ENCODE results near the gene NOTCH1.

The NOTCH1 gene

DNA sequence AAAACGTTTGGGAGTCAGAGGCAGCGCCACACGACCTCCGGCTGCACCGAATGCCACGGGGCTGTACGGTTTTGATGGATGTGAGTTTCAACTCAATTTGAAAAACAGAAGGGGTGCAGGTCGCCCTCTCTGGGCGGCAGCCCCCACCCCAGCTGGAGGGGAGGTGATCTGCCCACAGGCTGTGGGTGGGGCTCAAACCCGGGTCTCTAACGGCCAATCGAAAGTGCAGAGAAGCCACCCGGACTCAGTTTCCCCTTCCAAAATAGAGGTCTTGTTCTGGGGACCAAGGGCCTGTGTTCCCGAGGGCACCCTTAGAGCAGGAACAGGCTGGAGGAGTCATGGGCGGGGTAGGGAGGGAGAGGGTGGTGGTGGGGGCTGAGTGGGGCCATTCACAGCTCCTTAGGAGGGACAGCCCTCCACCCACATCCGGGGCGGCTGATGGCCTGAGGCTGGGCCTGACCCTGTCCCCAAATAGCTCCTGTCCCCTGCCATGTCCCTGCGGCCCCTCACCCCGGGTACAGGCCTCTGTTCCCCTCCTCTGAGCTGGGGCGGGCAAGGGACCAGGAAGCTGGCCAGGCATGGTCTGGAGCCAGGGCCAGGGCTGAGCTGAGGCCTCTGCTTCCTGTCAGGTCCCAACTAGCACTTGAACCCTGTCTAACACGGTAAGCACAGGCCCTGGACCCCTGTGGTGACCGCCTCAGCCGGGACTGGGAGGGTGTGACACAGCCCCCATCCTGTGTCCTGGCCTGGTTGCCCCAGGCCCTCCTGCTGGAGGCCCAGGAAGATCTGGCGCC lies 22.6 kb upstream of the NOTCH1 start:
- WGBS, 2 donors (ENCODE audit: extremely low coverage in 2 of 2, insufficient read length in 2 of 2, insufficient replicate concordance in 1 of 2) = no CpG with 5 or more reads among the region's 24 CpGs
- H3K14ac ChIP-seq (ENCODE audit: low read length) = no peak overlapping the region
- no peaks in the 10 kb centered on the region for H3K27me3 ChIP-seq (ENCODE audit: control insufficient read depth in 3 of 3, insufficient read depth in 3 of 3, low read depth in 1 of 3, low read length in 3 of 3)
- H3K23ac ChIP-seq (ENCODE audit: low read depth, low read length, poor library complexity) = peak overlapping the region; percentile 81
- no peak overlapping the region for H3K9ac ChIP-seq (ENCODE audit: low read depth, low read length, poor library complexity)
- peak overlapping the region; percentile 96 for H4K91ac ChIP-seq (ENCODE audit: low read depth, low read length, poor library complexity)
- peak overlapping the region; percentile 98 for H2BK120ac ChIP-seq (ENCODE audit: low read depth, low read length)
- H3K4me2 ChIP-seq (ENCODE audit: insufficient read depth, low read length, poor library complexity, severe bottlenecking) = no peak overlapping the region
- H3K4me3 ChIP-seq (ENCODE audit: low read length in 2 of 2) = no peak overlapping the region
- no peak overlapping the region for H2AFZ ChIP-seq (ENCODE audit: low read length)
- H3K4me1 ChIP-seq (ENCODE audit: control insufficient read depth in 2 of 2, insufficient read depth in 1 of 2, low read depth in 1 of 2, low read length in 2 of 2) = peaks cover 68 to 77% of the 10 kb centered on the region in 2 donors
- H2BK12ac ChIP-seq (ENCODE audit: low read length) = peak overlapping the region; percentile 97
- H3K79me1 ChIP-seq (ENCODE audit: low read depth, low read length) = peaks cover 2% of the 10 kb centered on the region
- peak overlapping the region; percentile 85 for H3K4ac ChIP-seq (ENCODE audit: low read length)
- H3K27ac ChIP-seq (replicated peaks; ENCODE audit: low read length) = no peak overlapping the region
- peak overlapping the region; percentile 98 for H2AK5ac ChIP-seq (ENCODE audit: low read depth, low read length)
- H3K36me3 ChIP-seq (replicated peaks in 1 of 2; ENCODE audit: control insufficient read depth in 2 of 2, insufficient read depth in 2 of 2, low read length in 2 of 2) = peaks cover 0 to 2% of the 10 kb centered on the region in 2 donors
- DNase-seq (ENCODE audit: low spot score) = no peak
- H2BK15ac ChIP-seq (ENCODE audit: low read length) = peak overlapping the region; percentile 84
- H2BK5ac ChIP-seq (ENCODE audit: low read length) = peak overlapping the region; percentile 57
- peak overlapping the region; percentile 98 for H3K18ac ChIP-seq (ENCODE audit: low read length)
- peak overlapping the region; percentile 19 for H4K8ac ChIP-seq (ENCODE audit: low read depth, low read length)
- peaks cover 0 to 6% of the 10 kb centered on the region in 2 donors for H3K9me3 ChIP-seq (replicated peaks in 1 of 2; ENCODE audit: control insufficient read depth in 2 of 2, insufficient read depth in 1 of 2, low read depth in 1 of 2, low read length in 2 of 2)

DNA sequence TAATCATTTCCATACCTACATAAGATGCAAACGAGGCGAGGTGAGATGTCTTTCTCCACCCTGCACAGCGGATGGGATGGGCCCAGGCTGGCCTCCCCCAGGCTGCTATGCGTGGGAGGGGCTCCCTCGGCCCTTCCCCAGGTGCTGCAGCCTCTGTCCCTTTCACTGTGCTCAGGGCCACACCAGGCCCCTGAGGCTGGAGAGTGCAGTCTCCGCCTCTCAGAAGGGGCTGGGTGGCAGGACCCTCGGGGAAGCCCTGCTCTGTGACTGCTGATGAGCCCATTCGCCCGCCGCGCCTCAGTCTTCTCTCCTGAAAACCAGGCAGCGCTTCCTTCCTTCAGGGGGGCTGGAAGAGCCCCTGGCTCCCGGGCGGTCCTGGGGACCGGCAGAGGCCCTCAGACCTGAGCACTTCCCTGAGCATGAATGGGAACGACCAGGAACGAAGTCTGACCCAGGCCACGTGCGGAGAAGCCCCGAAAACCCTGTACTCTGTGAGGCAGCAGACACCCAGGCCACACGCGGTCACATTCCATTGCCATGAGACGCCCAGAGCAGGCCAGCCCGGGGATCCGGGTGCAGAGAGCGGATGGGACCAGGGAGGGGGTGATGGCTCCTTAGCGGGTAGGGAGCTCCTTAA lies 21.9 kb upstream of the NOTCH1 start:
- no peaks in the 10 kb centered on the region for H3K27me3 ChIP-seq (ENCODE audit: control insufficient read depth in 3 of 3, insufficient read depth in 3 of 3, low read depth in 1 of 3, low read length in 3 of 3)
- peak overlapping the region; percentile 63 for H2AFZ ChIP-seq (ENCODE audit: low read length)
- peaks cover 0 to 2% of the 10 kb centered on the region in 2 donors for H3K36me3 ChIP-seq (replicated peaks in 1 of 2; ENCODE audit: control insufficient read depth in 2 of 2, insufficient read depth in 2 of 2, low read length in 2 of 2)
- peak overlapping the region; percentile 98 for H2AK5ac ChIP-seq (ENCODE audit: low read depth, low read length)
- H3K79me1 ChIP-seq (ENCODE audit: low read depth, low read length) = peaks cover 2% of the 10 kb centered on the region
- H2BK120ac ChIP-seq (ENCODE audit: low read depth, low read length) = peak overlapping the region; percentile 78
- H3K9ac ChIP-seq (ENCODE audit: low read depth, low read length, poor library complexity) = no peak overlapping the region
- H3K14ac ChIP-seq (ENCODE audit: low read length) = peak overlapping the region; percentile 89
- WGBS, 2 donors (ENCODE audit: extremely low coverage in 2 of 2, insufficient read length in 2 of 2, insufficient replicate concordance in 1 of 2) = no CpG with 5 or more reads among the region's 27 CpGs
- peak overlapping the region; percentile 84 for H2BK15ac ChIP-seq (ENCODE audit: low read length)
- peak overlapping the region; percentile 95 for H3K4ac ChIP-seq (ENCODE audit: low read length)
- H3K4me3 ChIP-seq (ENCODE audit: low read length in 2 of 2) = no peak overlapping the region
- H4K91ac ChIP-seq (ENCODE audit: low read depth, low read length, poor library complexity) = peak overlapping the region; percentile 0
- peak overlapping the region; percentile 44 for H2BK5ac ChIP-seq (ENCODE audit: low read length)
- peak overlapping the region; percentile 16 for H2BK12ac ChIP-seq (ENCODE audit: low read length)
- H4K8ac ChIP-seq (ENCODE audit: low read depth, low read length) = peak overlapping the region; percentile 53
- H3K4me2 ChIP-seq (ENCODE audit: insufficient read depth, low read length, poor library complexity, severe bottlenecking) = no peak overlapping the region
- H3K4me1 ChIP-seq (ENCODE audit: control insufficient read depth in 2 of 2, insufficient read depth in 1 of 2, low read depth in 1 of 2, low read length in 2 of 2) = peaks cover 67 to 77% of the 10 kb centered on the region in 2 donors
- no peak for DNase-seq (ENCODE audit: low spot score)
- peaks cover 0 to 6% of the 10 kb centered on the region in 2 donors for H3K9me3 ChIP-seq (replicated peaks in 1 of 2; ENCODE audit: control insufficient read depth in 2 of 2, insufficient read depth in 1 of 2, low read depth in 1 of 2, low read length in 2 of 2)
- no peak overlapping the region for H3K27ac ChIP-seq (replicated peaks; ENCODE audit: low read length)
- peak overlapping the region; percentile 96 for H3K18ac ChIP-seq (ENCODE audit: low read length)
- no peak overlapping the region for H3K23ac ChIP-seq (ENCODE audit: low read depth, low read length, poor library complexity)

DNA sequence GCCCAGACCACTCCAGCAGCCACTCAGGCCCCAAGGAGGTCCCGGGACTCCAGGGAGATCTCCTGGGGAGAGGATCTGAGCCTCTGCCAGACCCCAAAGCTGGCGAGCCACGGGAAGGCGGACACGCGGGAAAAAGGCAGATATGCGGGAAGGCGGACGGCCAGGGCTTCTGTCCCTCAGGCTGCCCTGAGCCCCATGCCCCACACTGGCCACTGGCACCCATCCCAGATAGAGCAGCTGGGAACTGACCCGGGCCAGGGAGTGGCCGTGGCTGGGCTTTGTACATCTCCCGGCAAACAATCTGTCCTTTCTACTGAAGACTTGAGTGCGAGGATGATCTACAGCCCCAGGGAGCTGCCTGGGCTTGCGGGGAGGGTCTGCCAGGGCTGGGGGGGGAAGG lies 21.1 kb upstream of the NOTCH1 start:
- H2BK15ac ChIP-seq (ENCODE audit: low read length) = peak overlapping the region; percentile 65
- peak overlapping the region; percentile 95 for H2BK5ac ChIP-seq (ENCODE audit: low read length)
- H3K18ac ChIP-seq (ENCODE audit: low read length) = peak overlapping the region; percentile 96
- no peak overlapping the region for H4K8ac ChIP-seq (ENCODE audit: low read depth, low read length)
- H3K36me3 ChIP-seq (replicated peaks in 1 of 2; ENCODE audit: control insufficient read depth in 2 of 2, insufficient read depth in 2 of 2, low read length in 2 of 2) = peaks cover 0 to 2% of the 10 kb centered on the region in 2 donors
- DNase-seq (ENCODE audit: low spot score) = no peak
- H2AK5ac ChIP-seq (ENCODE audit: low read depth, low read length) = peak overlapping the region; percentile 98
- peak overlapping the region; percentile 100 for H2BK12ac ChIP-seq (ENCODE audit: low read length)
- peaks cover 2% of the 10 kb centered on the region for H3K79me1 ChIP-seq (ENCODE audit: low read depth, low read length)
- H3K27me3 ChIP-seq (ENCODE audit: control insufficient read depth in 3 of 3, insufficient read depth in 3 of 3, low read depth in 1 of 3, low read length in 3 of 3) = no peaks in the 10 kb centered on the region
- H3K4me1 ChIP-seq (ENCODE audit: control insufficient read depth in 2 of 2, insufficient read depth in 1 of 2, low read depth in 1 of 2, low read length in 2 of 2) = peaks cover 62 to 71% of the 10 kb centered on the region in 2 donors
- peaks cover 4 to 6% of the 10 kb centered on the region in 2 donors for H3K9me3 ChIP-seq (replicated peaks in 1 of 2; ENCODE audit: control insufficient read depth in 2 of 2, insufficient read depth in 1 of 2, low read depth in 1 of 2, low read length in 2 of 2)
- H3K9ac ChIP-seq (ENCODE audit: low read depth, low read length, poor library complexity) = no peak overlapping the region
- peak overlapping the region; percentile 78 for H2BK120ac ChIP-seq (ENCODE audit: low read depth, low read length)
- H2AFZ ChIP-seq (ENCODE audit: low read length) = no peak overlapping the region
- H3K27ac ChIP-seq (replicated peaks; ENCODE audit: low read length) = no peak overlapping the region
- WGBS, 2 donors (ENCODE audit: extremely low coverage in 2 of 2, insufficient read length in 2 of 2, insufficient replicate concordance in 1 of 2) = no CpG with 5 or more reads among the region's 14 CpGs
- H3K4me2 ChIP-seq (ENCODE audit: insufficient read depth, low read length, poor library complexity, severe bottlenecking) = no peak overlapping the region
- peak overlapping the region; percentile 6 for H3K4ac ChIP-seq (ENCODE audit: low read length)
- H3K4me3 ChIP-seq (ENCODE audit: low read length in 2 of 2) = no peak overlapping the region
- no peak overlapping the region for H3K14ac ChIP-seq (ENCODE audit: low read length)
- H4K91ac ChIP-seq (ENCODE audit: low read depth, low read length, poor library complexity) = no peak overlapping the region
- peak overlapping the region; percentile 34 for H3K23ac ChIP-seq (ENCODE audit: low read depth, low read length, poor library complexity)

- Histone ChIP-seq H3K9ac (ENCODE audit: low read depth, low read length, poor library complexity) (peak overlapping the region; percentile 67), H3K27me3 (ENCODE audit: control insufficient read depth in 3 of 3, insufficient read depth in 3 of 3, low read depth in 1 of 3, low read length in 3 of 3) (no peaks in the 10 kb centered on the region), H3K4me1 (ENCODE audit: control insufficient read depth in 2 of 2, insufficient read depth in 1 of 2, low read depth in 1 of 2, low read length in 2 of 2) (peaks cover 58 to 67% of the 10 kb centered on the region in 2 donors), H3K9me3 (replicated peaks in 1 of 2; ENCODE audit: control insufficient read depth in 2 of 2, insufficient read depth in 1 of 2, low read depth in 1 of 2, low read length in 2 of 2) (peaks cover 4 to 6% of the 10 kb centered on the region in 2 donors), H3K14ac (ENCODE audit: low read length) (peak overlapping the region; percentile 76), H3K23ac (ENCODE audit: low read depth, low read length, poor library complexity) (peak overlapping the region; percentile 34), H2BK12ac (ENCODE audit: low read length) (peak overlapping the region; percentile 100), H3K27ac (replicated peaks; ENCODE audit: low read length) (no peak overlapping the region), H2BK120ac (ENCODE audit: low read depth, low read length) (peak overlapping the region; percentile 78), H3K36me3 (replicated peaks in 1 of 2; ENCODE audit: control insufficient read depth in 2 of 2, insufficient read depth in 2 of 2, low read length in 2 of 2) (peaks cover 0 to 2% of the 10 kb centered on the region in 2 donors), H3K79me1 (ENCODE audit: low read depth, low read length) (peaks cover 2% of the 10 kb centered on the region), H3K4ac (ENCODE audit: low read length) (peak overlapping the region; percentile 97), H2AFZ (ENCODE audit: low read length) (no peak overlapping the region), H2BK15ac (ENCODE audit: low read length) (peak overlapping the region; percentile 65), H3K18ac (ENCODE audit: low read length) (peak overlapping the region; percentile 96), H4K91ac (ENCODE audit: low read depth, low read length, poor library complexity) (peak overlapping the region; percentile 97), H3K4me3 (ENCODE audit: low read length in 2 of 2) (no peak overlapping the region), H4K8ac (ENCODE audit: low read depth, low read length) (no peak overlapping the region), H3K4me2 (ENCODE audit: insufficient read depth, low read length, poor library complexity, severe bottlenecking) (no peak overlapping the region), H2BK5ac (ENCODE audit: low read length) (peak overlapping the region; percentile 95), H2AK5ac (ENCODE audit: low read depth, low read length) (peak overlapping the region; percentile 98)
- no CpG with 5 or more reads among the region's 19 CpGs for WGBS, 2 donors (ENCODE audit: extremely low coverage in 2 of 2, insufficient read length in 2 of 2, insufficient replicate concordance in 1 of 2)
- DNase-seq (ENCODE audit: low spot score) = no peak
These were observed 20.7 kb upstream of the NOTCH1 start for GRCh38 chr9:136566553-136566895.
